Erythroblast (primary cell): ENCODE data around the gene ASB7.

Experiments used
- GATA1 ChIP-seq: IDR thresholded peaks from 2 replicates; pipeline ENCODE4 v1.6.1; 2011; ENCODE audit warnings: low read depth, mild to moderate bottlenecking, control low read depth, low read length, moderate library complexity
- POLR2A ChIP-seq: IDR thresholded peaks from 2 replicates; pipeline ENCODE4 v1.6.1; 2011; ENCODE audit warnings: mild to moderate bottlenecking, low read length

DNA sequence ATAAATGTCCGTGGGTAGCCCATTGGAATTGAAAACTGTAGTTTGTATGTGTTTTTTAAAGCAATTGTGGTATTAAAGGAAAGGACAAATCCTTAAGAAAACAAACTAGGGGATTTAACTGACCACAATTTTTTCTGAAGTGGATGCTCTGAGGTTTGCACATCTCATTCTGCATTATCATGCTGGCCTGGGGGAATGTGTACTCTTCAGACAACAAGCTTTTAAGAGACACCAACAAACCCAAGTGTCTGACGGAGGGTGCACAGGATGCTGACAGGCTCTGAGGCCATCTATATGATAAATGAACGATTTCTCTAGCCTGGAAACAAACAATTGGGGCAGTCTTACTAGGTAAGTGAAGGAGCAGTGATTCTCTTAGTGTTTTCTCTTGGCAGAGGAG is 9.5 kb upstream of the ASB7 start:
- TF ChIP-seq POLR2A (no peak), GATA1 (no peak)
